ENCODE measurements around the gene ZNF268.

DNA sequence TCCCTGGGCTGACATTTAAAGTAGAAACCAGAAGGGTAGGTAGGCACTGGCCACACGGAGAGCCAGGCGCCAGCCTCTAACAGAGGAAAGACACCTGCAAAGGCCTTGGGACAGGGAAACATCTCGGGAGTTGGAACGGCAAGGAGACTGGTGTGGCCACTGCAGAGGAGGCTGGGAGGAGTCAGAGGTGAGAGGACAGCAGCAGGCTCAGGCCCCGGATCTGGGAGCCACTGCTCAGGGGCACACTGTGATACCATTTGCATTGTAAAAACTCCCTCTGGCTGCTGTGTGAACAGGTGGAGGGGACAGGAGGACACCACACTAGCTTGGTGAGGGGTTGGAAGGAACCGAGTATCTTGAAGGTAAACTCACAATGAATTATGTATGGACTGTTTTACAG lies 51.7 kb downstream of the ZNF268 start:
- TF ChIP-seq CTCF (IDR thresholded peaks at IDR 0.05) = no peak
- no peak for TF ChIP-seq RFX5 (IDR thresholded peaks at IDR 0.05; ENCODE audit: low read length)
- TF ChIP-seq RXRA (IDR thresholded peaks at IDR 0.05; ENCODE audit: borderline replicate concordance, low read depth) = no peak
- no peak for TF ChIP-seq MEF2A (IDR thresholded peaks at IDR 0.05; ENCODE audit: borderline replicate concordance, low read depth)
- no peak for TF ChIP-seq POLR2AphosphoS5 (IDR thresholded peaks at IDR 0.05; ENCODE audit: low read depth, low read length)
- TF ChIP-seq, protein P1, sequence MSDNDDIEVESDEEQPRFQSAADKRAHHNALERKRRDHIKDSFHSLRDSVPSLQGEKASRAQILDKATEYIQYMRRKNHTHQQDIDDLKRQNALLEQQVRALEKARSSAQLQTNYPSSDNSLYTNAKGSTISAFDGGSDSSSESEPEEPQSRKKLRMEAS (IDR thresholded peaks at IDR 0.05; ENCODE audit: low read depth) = no peak
- TF ChIP-seq GABPA (IDR thresholded peaks at IDR 0.05; ENCODE audit: low read depth) = no peak
- no peak for TF ChIP-seq EZH2phosphoT487 (IDR thresholded peaks at IDR 0.05; ENCODE audit: borderline replicate concordance, low read depth)
- no peak for TF ChIP-seq RCOR1 (IDR thresholded peaks at IDR 0.05; ENCODE audit: low read length)
- no peak for TF ChIP-seq EP300 (IDR thresholded peaks at IDR 0.05; ENCODE audit: borderline replicate concordance in 1 of 2, low read depth in 1 of 2, low read length in 1 of 2)
- TF ChIP-seq REST (IDR thresholded peaks at IDR 0.05; ENCODE audit: low read depth, low read length) = no peak
- no peak for TF ChIP-seq RAD21 (IDR thresholded peaks at IDR 0.05; ENCODE audit: low read length)
- TF ChIP-seq SMC3 (IDR thresholded peaks at IDR 0.05; ENCODE audit: low read depth, low read length) = no peak
- no peak for TF ChIP-seq JUND (IDR thresholded peaks at IDR 0.05)

Data from SK-N-SH (cell line).